SK-N-SH (cell line): ENCODE results near the gene CIB4.

Experiments
- CTCF ChIP-seq: fragments of 200-600 bp; sonication (generic); IDR thresholded peaks from 2 replicates; pipeline ENCODE4 v1.6.1; 2017; ENCODE audit warnings: antibody characterized with exemption, mild to moderate bottlenecking, moderate library complexity
- ELF1 ChIP-seq: IDR thresholded peaks from 2 replicates; pipeline ENCODE4 v1.4.0; 2012
- GABPA ChIP-seq: IDR thresholded peaks from 2 replicates; pipeline ENCODE4 v1.4.0; 2012; ENCODE audit warnings: low read depth, mild to moderate bottlenecking

- TF ChIP-seq CTCF (no peak), ELF1 (no peak), GABPA (no peak)
Measured at GRCh38 chr2:26645762-26646161, 4.6 kb upstream of the CIB4 start.
